Endodermal cell (in vitro differentiated cells): Measurements from ENCODE around the gene PDE6D. TPM values are rescaled to one million over a fixed set of nuclear protein-coding genes. Genes with fewer than 3 reads are reported as not detected.
"Not testable (repeated sequence)": the region's sequence is repeated elsewhere in the genome, so short reads cannot be mapped to it uniquely, and the experiment has no call there.

Source experiments
- DNase-seq: peaks from one replicate; pipeline ENCODE4 v3.0.0-alpha.2; 2017
- H3K27ac ChIP-seq: 2 replicates; pipeline ENCODE4 v1.5.1; 2013; ENCODE audit warnings: mild to moderate bottlenecking, low read depth, low read length, moderate library complexity
- H3K27me3 ChIP-seq: 2 replicates; pipeline ENCODE4 v1.6.1; 2013; ENCODE audit warnings: mild to moderate bottlenecking, low read length, moderate library complexity; ENCODE audit not compliant: insufficient read depth, control insufficient read depth, poor library complexity, severe bottlenecking
- H3K36me3 ChIP-seq: 2 replicates; pipeline ENCODE4 v1.7.0; 2013; ENCODE audit warnings: mild to moderate bottlenecking, low read length, moderate library complexity; ENCODE audit not compliant: control insufficient read depth, insufficient read depth
- H3K4me1 ChIP-seq: one replicate; pipeline ENCODE4 v1.7.0; 2013; ENCODE audit warnings: low read length; ENCODE audit not compliant: control insufficient read depth, insufficient read depth
- H3K4me3 ChIP-seq: 2 replicates; pipeline ENCODE4 v1.5.1; 2013; ENCODE audit warnings: mild to moderate bottlenecking, low read length, moderate library complexity
- H3K9ac ChIP-seq: 2 replicates; pipeline ENCODE4 v1.6.1; 2013; ENCODE audit warnings: mild to moderate bottlenecking, low read length, moderate library complexity; ENCODE audit not compliant: poor library complexity, severe bottlenecking; ENCODE audit errors: extremely low read depth
- H3K9me3 ChIP-seq: 2 replicates; pipeline ENCODE4 v1.6.1; 2013; ENCODE audit warnings: mild to moderate bottlenecking, low read length, moderate library complexity; ENCODE audit not compliant: control insufficient read depth
- H3K27ac Mint-ChIP-seq: 2 replicates; pipeline ENCODE4 v1.8.0; 2020; ENCODE audit warnings: mixed read lengths
- H3K27me3 Mint-ChIP-seq: 2 replicates; pipeline ENCODE4 v1.8.0; 2021; ENCODE audit warnings: mild to moderate bottlenecking, mixed read lengths; ENCODE audit not compliant: insufficient read depth
- H3K36me3 Mint-ChIP-seq: 2 replicates; pipeline ENCODE4 v1.8.0; 2020; ENCODE audit warnings: low read depth, mixed read lengths
- H3K4me1 Mint-ChIP-seq: 2 replicates; pipeline ENCODE4 v1.8.0; 2020; ENCODE audit warnings: mixed read lengths
- H3K4me3 Mint-ChIP-seq: 2 replicates; pipeline ENCODE4 v1.8.0; 2020; ENCODE audit warnings: mild to moderate bottlenecking, moderate library complexity, mixed read lengths
- H3K9me3 Mint-ChIP-seq: 2 replicates; pipeline ENCODE4 v1.8.0; 2020; ENCODE audit warnings: mild to moderate bottlenecking, mixed read lengths
- WGBS, 2 experiments: methylation state at CpG; one replicate each; pipeline versions ENCODE4 v1.1.5 to v1.1.7; 2013; ENCODE audit warnings: missing lambda C conversion rate in 2 of 2, mixed read lengths in 1 of 2; ENCODE audit not compliant: insufficient coverage in 1 of 2, insufficient read length in 1 of 2; 5-methylcytosine and 5-hydroxymethylcytosine counted together
- total RNA-seq, 2 donors: library from RNA; stranded (reverse); fragmentation: NEBNext Ultra II Directional in 1 of 2; extraction: Animal tissue kit (Norgen Biotek cat#: 25700) in 1 of 2; gene quantifications; 2 replicates in 1 of 2; 3 replicates in 1 of 2; pipeline ENCODE4 v1.2.1, GENCODE V29; 2021
- TF ChIP-seq, protein P1 (sequence below): fragments of 200-600 bp; sonication (generic); conservative IDR thresholded peaks from 2 replicates; pipeline ENCODE4 v1.5.0; 2021; ENCODE audit warnings: antibody characterized with exemption, mild to moderate bottlenecking

The PDE6D gene
- total RNA-seq, 2 donors from 2014 or later, result 24.7 to 25.5 TPM

GRCh38 chr2:231751042-231751815, 29.9 kb downstream of the PDE6D start:
- TF ChIP-seq, protein P1, sequence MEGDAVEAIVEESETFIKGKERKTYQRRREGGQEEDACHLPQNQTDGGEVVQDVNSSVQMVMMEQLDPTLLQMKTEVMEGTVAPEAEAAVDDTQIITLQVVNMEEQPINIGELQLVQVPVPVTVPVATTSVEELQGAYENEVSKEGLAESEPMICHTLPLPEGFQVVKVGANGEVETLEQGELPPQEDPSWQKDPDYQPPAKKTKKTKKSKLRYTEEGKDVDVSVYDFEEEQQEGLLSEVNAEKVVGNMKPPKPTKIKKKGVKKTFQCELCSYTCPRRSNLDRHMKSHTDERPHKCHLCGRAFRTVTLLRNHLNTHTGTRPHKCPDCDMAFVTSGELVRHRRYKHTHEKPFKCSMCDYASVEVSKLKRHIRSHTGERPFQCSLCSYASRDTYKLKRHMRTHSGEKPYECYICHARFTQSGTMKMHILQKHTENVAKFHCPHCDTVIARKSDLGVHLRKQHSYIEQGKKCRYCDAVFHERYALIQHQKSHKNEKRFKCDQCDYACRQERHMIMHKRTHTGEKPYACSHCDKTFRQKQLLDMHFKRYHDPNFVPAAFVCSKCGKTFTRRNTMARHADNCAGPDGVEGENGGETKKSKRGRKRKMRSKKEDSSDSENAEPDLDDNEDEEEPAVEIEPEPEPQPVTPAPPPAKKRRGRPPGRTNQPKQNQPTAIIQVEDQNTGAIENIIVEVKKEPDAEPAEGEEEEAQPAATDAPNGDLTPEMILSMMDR, result no peak
- Histone ChIP-seq H3K9ac (no peak overlapping the region), H3K27ac (no peak overlapping the region), H3K27me3 (no peaks in the 10 kb centered on the region), H3K4me3 (no peak overlapping the region), H3K9me3 (no peaks in the 10 kb centered on the region), H3K36me3 (no peaks in the 10 kb centered on the region), H3K4me1 (no peaks in the 10 kb centered on the region)
- 91 to 100% methylated on average over 3 to 4 of the region's 4 CpGs for WGBS, 2 experiments
- no peaks in the 10 kb centered on the region for H3K27me3 Mint-ChIP-seq
- H3K27ac Mint-ChIP-seq, result no peak overlapping the region
- no peaks in the 10 kb centered on the region for H3K4me1 Mint-ChIP-seq
- H3K4me3 Mint-ChIP-seq, result no peak overlapping the region
- no peaks in the 10 kb centered on the region for H3K9me3 Mint-ChIP-seq
- H3K36me3 Mint-ChIP-seq, result no peaks in the 10 kb centered on the region
- DNase-seq, result no peak

- H3K27ac ChIP-seq, H3K27ac Mint-ChIP-seq: not testable (repeated sequence)
- WGBS, 2 experiments, result 94 to 95% methylated on average over 10 of the region's 10 CpGs
Observed at GRCh38 chr2:231749016-231749415, 32.1 kb downstream of the PDE6D start.

GRCh38 chr2:231748153-231748896, 32.8 kb downstream of the PDE6D start:
- DNase-seq, H3K27me3 Mint-ChIP-seq, H3K9me3 Mint-ChIP-seq, H3K27ac ChIP-seq, H3K36me3 ChIP-seq, H3K4me1 Mint-ChIP-seq, H3K36me3 Mint-ChIP-seq, H3K4me3 Mint-ChIP-seq, H3K27ac Mint-ChIP-seq, H3K9ac ChIP-seq, H3K9me3 ChIP-seq, H3K4me1 ChIP-seq, H3K27me3 ChIP-seq, H3K4me3 ChIP-seq: not testable (repeated sequence)
- WGBS, 2 experiments, result 92 to 96% methylated on average over 5 to 6 of the region's 6 CpGs

More at GRCh38 chr2:231749016-231749415, 32.1 kb downstream of the PDE6D start:
- not testable (repeated sequence) for H3K4me1 ChIP-seq, H3K4me3 Mint-ChIP-seq, H3K4me3 ChIP-seq, H3K27me3 Mint-ChIP-seq, H3K9me3 Mint-ChIP-seq, H3K9me3 ChIP-seq, H3K36me3 ChIP-seq, H3K4me1 Mint-ChIP-seq, H3K36me3 Mint-ChIP-seq, H3K27me3 ChIP-seq, H3K9ac ChIP-seq
- peak; percentile 53 for DNase-seq

DNA sequence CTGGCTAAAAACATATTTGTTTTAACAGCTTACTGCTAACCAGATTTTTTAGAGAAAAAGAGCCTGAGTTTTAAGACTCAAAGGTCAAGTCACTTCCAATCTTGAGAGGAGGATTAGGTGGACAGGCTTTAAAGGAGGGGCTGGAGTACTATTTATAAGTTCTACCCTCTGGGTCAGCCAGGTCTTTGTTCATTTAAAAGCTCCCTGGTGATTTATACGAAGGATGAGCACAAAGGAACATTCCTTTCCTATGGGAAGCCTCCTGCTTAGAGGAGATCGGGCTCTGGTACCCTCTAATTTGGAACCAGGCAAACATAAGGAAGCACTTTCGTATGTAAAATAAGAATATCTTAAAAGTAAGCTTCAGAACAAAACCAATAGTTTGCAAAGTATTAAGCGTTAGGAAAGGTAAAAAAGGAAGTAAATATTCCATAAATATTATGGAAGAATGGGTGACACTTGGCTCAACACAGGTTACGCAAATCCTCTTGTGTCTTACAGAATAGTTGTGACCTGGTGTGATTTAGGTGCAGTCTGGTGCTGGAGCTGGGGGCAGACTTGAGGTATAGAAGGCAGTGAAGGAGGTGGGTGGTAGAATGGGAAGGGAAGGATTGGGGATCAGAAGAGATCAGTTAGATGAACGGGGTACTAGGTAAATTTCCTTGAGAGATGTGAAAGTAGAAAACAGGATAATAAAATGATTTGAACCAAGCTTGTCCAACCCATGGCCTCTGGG, 35.6 kb downstream of the PDE6D start:
- Histone ChIP-seq H3K9me3 (no peaks in the 10 kb centered on the region), H3K27ac (no peak overlapping the region), H3K27me3 (no peaks in the 10 kb centered on the region), H3K4me1 (no peaks in the 10 kb centered on the region), H3K9ac (no peak overlapping the region), H3K4me3 (no peak overlapping the region), H3K36me3 (no peaks in the 10 kb centered on the region)
- peaks cover 9% of the 10 kb centered on the region for H3K4me1 Mint-ChIP-seq
- no peaks in the 10 kb centered on the region for H3K36me3 Mint-ChIP-seq
- DNase-seq, result no peak
- H3K4me3 Mint-ChIP-seq, result no peak overlapping the region
- H3K27me3 Mint-ChIP-seq, result no peaks in the 10 kb centered on the region
- H3K9me3 Mint-ChIP-seq, result no peaks in the 10 kb centered on the region
- TF ChIP-seq, protein P1, result no peak
- 58 to 75% methylated on average over 6 of the region's 6 CpGs for WGBS, 2 experiments
- no peak overlapping the region for H3K27ac Mint-ChIP-seq
